Naive B cell (primary cell): ENCODE measurements around the gene MBD3L2. TPM values are rescaled to one million over a fixed set of nuclear protein-coding genes. Genes with fewer than 3 reads are reported as not detected.
A peak's percentile ranks its signal among the peaks of the same experiment; 100 is the strongest.
"Not testable (repeated sequence)": the region's sequence is repeated elsewhere in the genome, so short reads cannot be mapped to it uniquely, and the experiment has no call there.

Source experiments
- ATAC-seq, 2 donors: fragments of 150-1000 bp; cut with Tn5 transposase; 2 replicates each; pipeline ENCODE4 v1.10.0; 2021; ENCODE audit warnings: low read depth in 2 of 2, mild to moderate bottlenecking in 2 of 2, moderate library complexity in 2 of 2
- DNase-seq: peaks from one replicate; pipeline ENCODE4 v3.0.0; 2022
- H3K27ac Mint-ChIP-seq, 6 donors: one replicate each; pipeline ENCODE4 v1.8.0; 2020 to 2022; ENCODE audit warnings: mild to moderate bottlenecking in 6 of 6, mixed read lengths in 6 of 6, moderate library complexity in 5 of 6, inconsistent platforms in 2 of 6
- H3K27me3 Mint-ChIP-seq, 3 donors: one replicate each; pipeline ENCODE4 v1.8.0; 2021 to 2022; ENCODE audit warnings: mixed read lengths in 3 of 3, mild to moderate bottlenecking in 1 of 3
- H3K36me3 Mint-ChIP-seq, 2 donors: one replicate each; pipeline ENCODE4 v1.8.0; 2020 to 2022; ENCODE audit warnings: mixed read lengths in 2 of 2, inconsistent platforms in 1 of 2, mild to moderate bottlenecking in 1 of 2
- H3K4me1 Mint-ChIP-seq, 3 donors: one replicate each; pipeline ENCODE4 v1.8.0; 2020 to 2022; ENCODE audit warnings: mixed read lengths in 3 of 3, inconsistent platforms in 1 of 3, mild to moderate bottlenecking in 1 of 3, moderate library complexity in 1 of 3
- H3K4me3 Mint-ChIP-seq, 8 donors: one replicate each; pipeline ENCODE4 v1.8.0; 2020 to 2022; ENCODE audit warnings: mild to moderate bottlenecking in 8 of 8, mixed read lengths in 8 of 8, moderate library complexity in 8 of 8, inconsistent platforms in 2 of 8
- H3K9me3 Mint-ChIP-seq, 7 donors: one replicate each; pipeline ENCODE4 v1.8.0; 2020 to 2022; ENCODE audit warnings: mixed read lengths in 7 of 7, mild to moderate bottlenecking in 5 of 7, inconsistent platforms in 2 of 7, moderate library complexity in 1 of 7
- polyA plus RNA-seq, 6 donors: library from polyadenylated mRNA; unstranded; fragments of 300-500 nt; fragmentation: Illumina TruSeq; gene quantifications; one replicate each; pipeline ENCODE4 v1.2.3, GENCODE V29; 2021; ENCODE audit warnings: low read depth in 6 of 6

MBD3L2 gene
- polyA plus RNA-seq, 6 donors from 2014 or later = not detected

DNA sequence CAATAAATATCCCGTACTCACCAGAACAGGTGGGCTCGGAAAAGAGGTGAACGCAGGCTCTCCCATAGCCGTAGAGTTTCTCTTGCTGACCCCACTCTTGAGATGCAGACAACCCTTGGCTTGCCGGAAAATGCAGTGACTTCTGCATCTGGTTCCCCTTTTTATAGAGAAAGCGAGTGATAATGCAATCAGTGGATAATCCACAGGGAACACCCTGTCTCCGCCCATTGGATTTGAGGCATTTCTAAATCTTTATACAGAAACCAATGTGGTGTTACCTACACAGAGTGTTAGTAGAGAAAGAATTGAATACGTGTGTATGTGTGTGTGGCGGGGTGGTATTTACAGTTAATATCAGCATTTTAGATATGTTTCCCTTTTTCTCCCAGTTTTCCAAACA is 9.0 kb upstream of the MBD3L2 start, which contains the start of gene MBD3L4:
Gene MBD3L4, minus strand, starts transcription at position 101 of the 400 bp plus-strand sequence. Its CDS starts 35 bp downstream, at position 66.
- H3K27ac Mint-ChIP-seq, H3K4me1 Mint-ChIP-seq, DNase-seq, H3K9me3 Mint-ChIP-seq, ATAC-seq, H3K36me3 Mint-ChIP-seq, H3K27me3 Mint-ChIP-seq, H3K4me3 Mint-ChIP-seq: not testable (repeated sequence)

DNA sequence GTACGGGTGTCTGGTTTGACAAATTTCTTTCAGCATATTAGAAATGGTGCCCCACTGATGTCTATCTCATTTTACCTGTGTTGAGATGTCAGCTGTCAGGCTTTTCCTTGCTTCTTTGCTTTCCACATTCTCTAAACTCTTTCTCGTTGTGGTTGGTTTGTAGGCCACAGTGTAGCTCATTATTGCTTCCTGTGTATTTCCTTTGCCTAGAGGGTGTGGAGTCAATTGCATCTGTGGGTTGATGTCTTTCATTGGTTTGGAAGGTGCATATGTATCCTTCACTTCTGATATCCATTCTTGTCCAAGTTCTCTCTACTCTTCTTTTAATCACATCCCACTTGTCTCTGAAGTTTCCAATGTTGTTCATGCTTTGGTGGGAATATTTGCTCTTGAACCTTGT is 7.6 kb upstream of the MBD3L2 start:
- H3K36me3 Mint-ChIP-seq, H3K27ac Mint-ChIP-seq, H3K4me3 Mint-ChIP-seq: not testable (repeated sequence)

DNA sequence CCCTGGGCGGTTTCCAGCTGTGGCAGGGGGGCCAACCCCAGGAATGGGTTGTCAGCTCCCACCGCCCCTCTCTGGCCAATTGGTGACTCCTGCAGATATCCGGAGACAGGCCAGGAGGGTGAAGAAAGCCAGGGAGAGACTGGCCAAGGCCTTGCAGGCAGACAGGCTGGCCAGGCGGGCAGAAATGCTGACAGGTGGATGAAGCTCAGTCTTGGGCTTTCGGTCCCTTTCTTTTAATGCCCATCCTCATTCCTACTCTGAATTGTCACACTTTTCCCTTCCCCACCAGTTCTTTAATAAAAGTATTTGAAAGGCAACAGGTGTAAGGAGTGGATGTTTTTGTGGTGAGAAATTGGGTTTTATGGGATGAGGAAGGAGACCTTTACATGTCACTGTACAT is 2.3 kb downstream of the MBD3L2 start:
- H3K4me1 Mint-ChIP-seq, H3K9me3 Mint-ChIP-seq, H3K36me3 Mint-ChIP-seq, ATAC-seq, DNase-seq, H3K27ac Mint-ChIP-seq, H3K27me3 Mint-ChIP-seq, H3K4me3 Mint-ChIP-seq: not testable (repeated sequence)

More for the DNA sequence above, 7.6 kb upstream of the MBD3L2 start:
- ATAC-seq, H3K4me1 Mint-ChIP-seq, H3K9me3 Mint-ChIP-seq, H3K27me3 Mint-ChIP-seq, DNase-seq: not testable (repeated sequence)

- H3K9me3 Mint-ChIP-seq, H3K4me3 Mint-ChIP-seq, DNase-seq, H3K27ac Mint-ChIP-seq, H3K27me3 Mint-ChIP-seq, ATAC-seq, H3K4me1 Mint-ChIP-seq, H3K36me3 Mint-ChIP-seq: not testable (repeated sequence)
Measured at GRCh38 chr19:7052896-7053295, 3.8 kb downstream of the MBD3L2 start.

DNA sequence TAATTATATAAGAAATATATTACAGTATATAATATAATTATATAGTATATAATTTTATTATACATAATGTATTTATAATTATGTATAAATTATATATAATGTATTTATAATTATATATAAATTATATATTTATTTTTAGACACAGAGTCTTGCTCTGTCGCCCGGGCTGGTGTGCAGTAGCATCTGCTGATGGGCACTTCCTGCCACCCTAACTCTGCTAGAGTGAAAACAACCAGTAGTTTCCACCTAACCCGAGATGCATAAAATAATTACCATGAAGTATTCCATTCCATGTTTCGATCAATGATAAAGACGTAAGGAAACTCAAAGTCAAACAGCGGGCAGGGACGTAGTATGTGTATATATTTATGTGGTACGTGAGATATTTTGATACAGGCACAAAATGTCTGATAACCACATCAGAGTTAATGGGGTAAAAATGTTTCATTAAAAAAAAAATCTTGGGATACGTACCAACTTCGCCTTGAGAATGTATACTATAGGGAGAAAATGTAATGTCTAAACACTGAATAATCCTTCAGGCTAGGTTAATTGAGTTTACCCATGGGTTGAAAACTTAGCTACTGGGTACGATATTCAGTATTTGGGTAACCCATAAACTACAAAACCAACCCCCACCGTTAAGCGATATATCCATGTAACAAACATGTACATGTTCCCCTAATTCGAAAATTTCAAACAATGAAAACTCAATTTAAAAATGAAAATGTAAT is 5.7 kb downstream of the MBD3L2 start:
- not testable (repeated sequence) for H3K36me3 Mint-ChIP-seq, ATAC-seq, H3K4me1 Mint-ChIP-seq, H3K27me3 Mint-ChIP-seq, H3K9me3 Mint-ChIP-seq, H3K27ac Mint-ChIP-seq, DNase-seq, H3K4me3 Mint-ChIP-seq

- not testable (repeated sequence) for H3K27ac Mint-ChIP-seq, H3K27me3 Mint-ChIP-seq, H3K9me3 Mint-ChIP-seq, ATAC-seq, H3K36me3 Mint-ChIP-seq, H3K4me1 Mint-ChIP-seq, DNase-seq, H3K4me3 Mint-ChIP-seq
Measured at GRCh38 chr19:7055679-7056078, 6.6 kb downstream of the MBD3L2 start.

DNA sequence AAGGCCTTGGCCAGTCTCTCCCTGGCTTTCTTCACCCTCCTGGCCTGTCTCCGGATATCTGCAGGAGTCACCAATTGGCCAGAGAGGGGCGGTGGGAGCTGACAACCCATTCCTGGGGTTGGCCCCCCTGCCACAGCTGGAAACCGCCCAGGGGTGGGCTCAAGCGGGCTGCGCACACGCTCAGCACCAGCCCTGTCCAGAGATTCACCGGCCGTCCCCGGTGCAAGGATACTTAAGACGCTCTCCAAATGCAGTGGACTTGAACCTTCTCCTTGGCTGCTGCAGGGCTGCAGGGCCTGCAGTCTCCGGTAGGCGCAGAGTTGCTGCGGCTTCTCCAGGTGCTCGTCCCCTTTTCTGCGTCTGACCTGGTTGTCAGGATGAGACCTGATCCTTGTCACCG is 7.2 kb downstream of the MBD3L2 start:
- not testable (repeated sequence) for ATAC-seq, H3K4me3 Mint-ChIP-seq, H3K27me3 Mint-ChIP-seq, H3K36me3 Mint-ChIP-seq, H3K27ac Mint-ChIP-seq, H3K4me1 Mint-ChIP-seq, H3K9me3 Mint-ChIP-seq, DNase-seq

GRCh38 chr19:7058576-7058975 is 9.5 kb downstream of the MBD3L2 start, which contains the start of gene MBD3L3:
Gene MBD3L3, minus strand, starts transcription at chr19:7058676. Its CDS starts 71 bp downstream, at chr19:7058605.
- not testable (repeated sequence) for H3K27me3 Mint-ChIP-seq, H3K4me1 Mint-ChIP-seq, H3K27ac Mint-ChIP-seq, H3K9me3 Mint-ChIP-seq, ATAC-seq, H3K4me3 Mint-ChIP-seq, DNase-seq, H3K36me3 Mint-ChIP-seq

- H3K36me3 Mint-ChIP-seq, H3K4me1 Mint-ChIP-seq, H3K27me3 Mint-ChIP-seq, ATAC-seq, H3K27ac Mint-ChIP-seq, DNase-seq, H3K4me3 Mint-ChIP-seq, H3K9me3 Mint-ChIP-seq: not testable (repeated sequence)
Measured at GRCh38 chr19:7059977-7060376, 10.9 kb downstream of the MBD3L2 start.

DNA sequence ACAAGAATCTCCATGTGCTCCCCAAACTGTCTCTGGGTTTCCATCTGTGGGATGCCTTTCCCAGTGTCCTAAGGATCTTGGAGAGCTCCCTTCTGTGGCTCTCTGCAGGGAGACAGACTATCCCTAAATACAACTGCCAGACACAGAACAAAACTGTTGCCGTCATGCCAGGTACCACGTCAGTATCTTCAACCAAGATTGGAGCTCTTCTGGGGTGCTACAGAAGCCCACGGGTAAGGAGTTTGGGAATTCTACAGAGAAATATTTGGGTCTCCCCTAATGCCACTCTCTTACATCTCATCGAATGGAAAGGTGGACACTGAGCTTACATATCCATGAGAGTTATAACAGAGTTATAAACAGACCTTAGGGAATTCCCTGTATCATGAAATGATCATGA is 14.2 kb downstream of the MBD3L2 start:
- H3K4me1 Mint-ChIP-seq = no peaks in the 10 kb centered on the region
- ATAC-seq (no peak), DNase-seq (no peak)
- peaks cover 0 to 3% (median 0%) of the 10 kb centered on the region in 7 donors for H3K9me3 Mint-ChIP-seq
- no peaks in the 10 kb centered on the region for H3K36me3 Mint-ChIP-seq
- no peak overlapping the region for H3K4me3 Mint-ChIP-seq
- H3K27ac Mint-ChIP-seq = no peak overlapping the region
- no peaks in the 10 kb centered on the region for H3K27me3 Mint-ChIP-seq

GRCh38 chr19:7063764-7064418 is 14.8 kb downstream of the MBD3L2 start:
- H3K9me3 Mint-ChIP-seq = peaks cover 0 to 3% (median 0%) of the 10 kb centered on the region in 7 donors

DNA sequence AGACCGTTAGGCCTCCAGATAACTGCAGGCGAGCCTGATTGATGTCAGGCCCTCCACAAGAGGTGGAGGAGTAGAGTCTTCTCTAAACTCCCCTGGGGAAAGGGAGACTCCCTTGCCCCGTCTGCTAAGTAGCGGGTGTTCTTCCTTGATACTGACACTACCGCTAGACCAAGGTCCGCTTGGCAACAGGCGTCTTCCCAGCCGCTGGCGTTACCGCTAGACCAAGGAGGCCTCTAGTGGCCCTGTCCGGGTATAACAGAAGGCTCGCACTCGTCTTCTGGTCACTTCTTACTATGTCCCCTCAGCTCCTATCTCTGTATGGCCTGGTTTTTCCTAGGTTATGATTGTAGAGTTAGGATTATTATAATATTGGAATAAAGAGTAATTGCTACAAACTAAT is 18.0 kb downstream of the MBD3L2 start:
- H3K36me3 Mint-ChIP-seq, H3K9me3 Mint-ChIP-seq, DNase-seq, ATAC-seq, H3K27ac Mint-ChIP-seq, H3K27me3 Mint-ChIP-seq: not testable (repeated sequence)
- H3K4me3 Mint-ChIP-seq = peak overlapping the region in 1 of 8 donors; percentile 37
- H3K4me1 Mint-ChIP-seq = peaks cover 5 to 10% (median 10%) of the 10 kb centered on the region in 3 donors

More at GRCh38 chr19:7063764-7064418, 14.8 kb downstream of the MBD3L2 start:
- peak overlapping the region in 1 of 6 donors; percentile 7 for H3K27ac Mint-ChIP-seq
- DNase-seq (no peak), ATAC-seq (no peak)
- peaks cover 2 to 3% (median 2%) of the 10 kb centered on the region in 3 donors for H3K4me1 Mint-ChIP-seq
- H3K27me3 Mint-ChIP-seq = no peaks in the 10 kb centered on the region
- no peaks in the 10 kb centered on the region for H3K36me3 Mint-ChIP-seq
- no peak overlapping the region for H3K4me3 Mint-ChIP-seq

DNA sequence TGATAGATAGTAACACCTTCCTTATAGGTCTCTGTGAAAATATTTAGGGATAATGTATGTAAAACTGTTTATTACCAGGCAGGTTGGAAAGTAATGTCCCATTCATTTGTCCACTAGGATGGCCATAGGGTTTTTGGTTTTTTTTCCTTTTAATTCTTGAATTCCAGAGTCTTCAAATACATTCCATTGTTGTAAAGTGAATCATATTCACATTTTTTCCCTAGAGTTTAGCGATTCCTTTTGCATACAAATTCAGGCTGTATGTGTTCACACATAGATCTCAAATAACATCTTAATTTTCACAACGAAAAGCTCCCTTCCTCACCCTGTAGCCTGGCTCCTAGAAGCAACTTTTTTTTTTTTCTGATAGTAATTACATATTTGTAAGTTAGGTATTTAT is 18.6 kb downstream of the MBD3L2 start:
- H3K9me3 Mint-ChIP-seq = peaks cover 0 to 4% (median 0%) of the 10 kb centered on the region in 7 donors
- peaks cover 10 to 15% (median 10%) of the 10 kb centered on the region in 3 donors for H3K4me1 Mint-ChIP-seq
- no peaks in the 10 kb centered on the region for H3K27me3 Mint-ChIP-seq
- peak overlapping the region in 2 of 8 donors; percentile 24 to 25 for H3K4me3 Mint-ChIP-seq
- DNase-seq (no peak), ATAC-seq (no peak)
- H3K36me3 Mint-ChIP-seq = peaks cover 5 to 7% of the 10 kb centered on the region in 2 donors
- no peak overlapping the region for H3K27ac Mint-ChIP-seq

DNA sequence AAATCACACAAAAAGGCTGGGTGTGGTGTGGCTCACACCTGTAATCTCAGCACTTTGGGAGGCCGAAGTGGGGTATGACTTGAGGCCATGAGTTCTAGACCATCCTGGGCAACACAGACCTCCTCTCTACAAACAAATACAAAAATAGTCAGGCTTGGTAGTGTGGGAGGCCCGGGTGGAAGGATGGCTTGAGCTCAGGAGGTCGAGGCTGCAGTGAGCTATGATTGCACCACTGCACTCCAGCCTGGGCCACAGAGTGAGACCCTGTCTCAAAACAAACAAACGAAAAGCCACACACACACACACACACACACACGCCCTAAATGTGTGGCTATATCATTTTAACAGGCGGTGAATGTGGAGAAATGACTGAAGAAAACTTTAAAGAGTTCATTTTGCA is 19.5 kb downstream of the MBD3L2 start:
- peak overlapping the region; percentile 7 to 98 (median 94) for H3K27ac Mint-ChIP-seq
- peak overlapping the region; percentile 91 to 98 (median 98) for H3K4me3 Mint-ChIP-seq
- DNase-seq = no peak
- no peaks in the 10 kb centered on the region for H3K27me3 Mint-ChIP-seq
- H3K9me3 Mint-ChIP-seq = peaks cover 0 to 4% (median 0%) of the 10 kb centered on the region in 7 donors
- H3K4me1 Mint-ChIP-seq = peaks cover 10 to 15% (median 11%) of the 10 kb centered on the region in 3 donors
- peaks cover 7 to 10% of the 10 kb centered on the region in 2 donors for H3K36me3 Mint-ChIP-seq
- ATAC-seq = no peak
